ENCODE results near the gene WWP2.
"Not testable (repeated sequence)": the region's sequence is repeated elsewhere in the genome, so short reads cannot be mapped to it uniquely, and the experiment has no call there.

WWP2 gene

DNA sequence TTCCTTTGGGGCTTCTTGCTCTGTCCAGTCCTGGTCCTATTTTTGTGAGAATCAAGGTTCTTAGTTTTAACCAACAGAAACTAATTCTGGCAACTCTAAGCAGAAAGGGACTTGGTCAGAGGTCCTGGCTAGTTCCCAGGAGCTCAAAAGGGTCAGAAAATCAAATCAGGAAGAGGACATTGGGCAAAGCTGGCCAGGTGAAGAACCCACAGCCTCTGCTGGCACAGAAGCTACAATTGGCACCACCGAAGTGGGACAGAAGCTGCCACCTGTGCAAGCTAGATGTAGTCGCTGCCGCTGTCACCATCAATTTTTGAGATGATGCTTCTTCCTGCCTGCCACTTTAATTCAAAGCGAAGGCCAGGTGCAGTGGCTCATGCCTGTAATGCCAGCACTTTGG is 207.5 kb downstream of the WWP2 start:
- not testable (repeated sequence) for H3K4me1 ChIP-seq (ENCODE audit: control insufficient read depth, insufficient read depth, low read length); H3K9me3 ChIP-seq (ENCODE audit: control insufficient read depth in 2 of 2, low read length in 2 of 2); H3K4me3 ChIP-seq (ENCODE audit: low read length in 2 of 2); H3K27ac ChIP-seq (ENCODE audit: low read length); H3K27me3 ChIP-seq (ENCODE audit: control insufficient read depth in 1 of 2, insufficient read depth in 2 of 2, low read length in 2 of 2); H3K9ac ChIP-seq (ENCODE audit: low read length in 2 of 2); H3K36me3 ChIP-seq (ENCODE audit: control insufficient read depth in 2 of 2, insufficient read depth in 2 of 2, low read length in 2 of 2)

DNA sequence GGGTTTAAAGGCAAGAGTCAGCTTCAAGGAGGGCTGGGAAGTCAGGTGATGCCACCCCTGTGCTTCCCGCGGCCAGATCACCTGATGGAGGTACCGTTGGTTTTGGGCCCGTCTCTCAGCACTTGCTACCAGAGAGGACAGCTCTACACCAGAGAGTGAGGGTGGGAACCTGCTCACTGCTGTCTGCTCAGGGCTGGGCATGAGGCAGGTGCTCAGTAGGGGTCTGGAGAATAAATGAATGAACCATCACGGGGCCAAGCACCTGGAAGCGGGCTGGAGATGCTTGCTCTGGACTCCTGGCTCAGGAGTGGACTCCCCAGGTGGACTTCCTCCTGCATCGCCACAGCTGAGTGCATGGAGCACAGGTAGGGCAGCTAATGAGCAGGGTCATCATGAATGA is 210.0 kb downstream of the WWP2 start:
- not testable (repeated sequence) for H3K9me3 ChIP-seq (ENCODE audit: control insufficient read depth in 2 of 2, low read length in 2 of 2); H3K36me3 ChIP-seq (ENCODE audit: control insufficient read depth in 2 of 2, insufficient read depth in 2 of 2, low read length in 2 of 2); H3K27ac ChIP-seq (ENCODE audit: low read length); H3K4me3 ChIP-seq (ENCODE audit: low read length in 2 of 2); H3K4me1 ChIP-seq (ENCODE audit: control insufficient read depth, insufficient read depth, low read length); H3K27me3 ChIP-seq (ENCODE audit: control insufficient read depth in 1 of 2, insufficient read depth in 2 of 2, low read length in 2 of 2); H3K9ac ChIP-seq (ENCODE audit: low read length in 2 of 2)

DNA sequence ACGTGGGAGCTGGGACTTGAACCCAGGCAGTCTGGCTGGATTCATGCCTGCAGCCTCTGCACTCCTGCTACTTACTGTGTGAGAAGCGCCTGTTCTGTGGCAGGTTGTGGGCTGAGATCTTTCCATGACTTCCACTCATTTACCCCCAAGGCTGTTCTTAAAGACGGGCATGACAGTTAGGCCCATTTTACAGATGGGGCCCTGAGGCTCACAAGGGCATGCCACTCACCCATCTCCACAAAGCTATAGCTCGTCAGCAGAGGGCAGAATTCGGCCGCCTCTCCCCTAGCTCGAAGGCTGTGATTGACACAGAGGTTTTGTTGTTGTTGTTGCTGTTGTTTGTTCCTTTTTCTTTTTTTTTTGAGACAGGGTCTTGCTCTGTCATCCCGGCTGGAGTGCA is 210.8 kb downstream of the WWP2 start:
- not testable (repeated sequence) for H3K4me3 ChIP-seq (ENCODE audit: low read length in 2 of 2); H3K9me3 ChIP-seq (ENCODE audit: control insufficient read depth in 2 of 2, low read length in 2 of 2); H3K4me1 ChIP-seq (ENCODE audit: control insufficient read depth, insufficient read depth, low read length); H3K9ac ChIP-seq (ENCODE audit: low read length in 2 of 2); H3K27me3 ChIP-seq (ENCODE audit: control insufficient read depth in 1 of 2, insufficient read depth in 2 of 2, low read length in 2 of 2); H3K36me3 ChIP-seq (ENCODE audit: control insufficient read depth in 2 of 2, insufficient read depth in 2 of 2, low read length in 2 of 2); H3K27ac ChIP-seq (ENCODE audit: low read length)

DNA sequence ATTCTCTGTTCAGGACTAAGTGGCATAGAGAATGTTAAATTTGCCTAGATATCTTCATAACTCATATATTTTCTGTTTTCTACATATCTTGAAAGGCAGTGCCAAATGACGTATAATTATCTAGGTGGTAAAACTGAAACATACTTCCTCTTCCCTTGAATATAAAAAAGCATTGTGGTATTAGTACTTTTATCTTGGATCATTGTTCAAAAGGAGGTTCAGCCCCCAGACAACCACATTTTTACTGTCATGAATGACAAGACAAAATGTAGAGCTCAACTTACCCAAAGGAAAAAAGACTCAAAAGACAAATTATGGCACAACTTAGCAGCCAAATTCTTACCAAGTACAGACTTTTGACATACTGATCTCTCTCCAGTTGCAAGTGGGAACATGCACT is 223.1 kb downstream of the WWP2 start:
- not testable (repeated sequence) for H3K4me1 ChIP-seq (ENCODE audit: control insufficient read depth, insufficient read depth, low read length); H3K9me3 ChIP-seq (ENCODE audit: control insufficient read depth in 2 of 2, low read length in 2 of 2); H3K4me3 ChIP-seq (ENCODE audit: low read length in 2 of 2); H3K27me3 ChIP-seq (ENCODE audit: control insufficient read depth in 1 of 2, insufficient read depth in 2 of 2, low read length in 2 of 2); H3K27ac ChIP-seq (ENCODE audit: low read length); H3K36me3 ChIP-seq (ENCODE audit: control insufficient read depth in 2 of 2, insufficient read depth in 2 of 2, low read length in 2 of 2); H3K9ac ChIP-seq (ENCODE audit: low read length in 2 of 2)

All from stomach smooth muscle (tissue), 2 donors.